PC-3 (cell line): Measurements from ENCODE around the gene CTNND1.

Source experiments
- EZH2 ChIP-seq: fragments of 300-600 bp; sonication (generic); IDR thresholded peaks from one replicate; pipeline ENCODE4 v1.6.1; 2017; ENCODE audit warnings: antibody characterized with exemption, mild to moderate bottlenecking, low read length; ENCODE audit not compliant: unreplicated experiment
- EZH2phosphoT487 ChIP-seq: fragments of 300-600 bp; sonication (generic); IDR thresholded peaks from 2 replicates; pipeline ENCODE4 v1.6.1; 2018; ENCODE audit warnings: mild to moderate bottlenecking, antibody characterized with exemption, low read length, borderline replicate concordance
- TF ChIP-seq, protein P1 (sequence below): fragments of 300-600 bp; sonication (generic); conservative IDR thresholded peaks from 2 replicates; pipeline ENCODE4 v1.5.1; 2017; ENCODE audit warnings: antibody characterized with exemption, low read depth, mild to moderate bottlenecking, low read length

DNA sequence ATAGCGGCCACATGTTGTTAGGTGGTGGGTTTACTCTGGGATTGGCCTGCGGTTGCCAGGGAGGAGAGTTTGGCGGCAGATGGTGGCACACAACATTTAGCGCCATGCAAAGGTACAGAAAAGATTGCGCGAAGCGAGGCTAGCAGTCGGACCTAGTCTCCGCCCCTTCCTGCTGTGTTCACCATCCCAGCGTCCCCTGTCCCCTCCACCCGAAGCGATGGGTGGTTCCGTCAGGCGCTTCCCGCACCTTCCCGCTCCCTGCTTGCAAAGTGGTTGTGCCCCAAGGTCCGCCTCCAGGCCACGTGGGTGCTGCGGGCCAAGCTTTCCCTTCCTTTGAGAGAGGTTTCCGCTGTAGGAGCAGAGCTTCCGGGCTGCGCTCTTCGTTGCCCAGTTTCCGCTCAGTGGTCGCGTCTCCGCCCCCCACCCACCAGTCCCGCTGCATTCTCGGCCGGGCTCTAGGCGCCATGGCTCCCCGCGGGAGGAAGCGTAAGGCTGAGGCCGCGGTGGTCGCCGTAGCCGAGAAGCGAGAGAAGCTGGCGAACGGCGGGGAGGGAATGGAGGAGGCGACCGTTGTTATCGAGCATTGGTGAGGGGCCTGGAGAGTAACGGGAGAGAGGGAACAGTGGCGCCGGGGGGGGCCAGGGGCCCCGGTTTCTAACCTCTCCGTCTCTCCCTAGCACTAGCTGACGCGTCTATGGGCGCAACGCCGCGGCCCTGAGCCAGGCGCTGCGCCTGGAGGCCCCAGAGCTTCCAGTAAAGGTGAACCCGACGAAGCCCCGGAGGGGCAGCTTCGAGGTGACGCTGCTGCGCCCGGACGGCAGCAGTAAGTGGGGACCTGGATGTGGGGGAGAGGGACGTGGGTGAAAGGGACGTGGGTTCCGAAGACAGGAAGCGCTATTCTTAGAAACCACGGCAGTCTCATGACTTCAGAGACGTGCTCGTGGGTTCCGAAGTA, 20.2 kb upstream of the CTNND1 start, which contains the start of gene SELENOH:
- TF ChIP-seq, protein P1, sequence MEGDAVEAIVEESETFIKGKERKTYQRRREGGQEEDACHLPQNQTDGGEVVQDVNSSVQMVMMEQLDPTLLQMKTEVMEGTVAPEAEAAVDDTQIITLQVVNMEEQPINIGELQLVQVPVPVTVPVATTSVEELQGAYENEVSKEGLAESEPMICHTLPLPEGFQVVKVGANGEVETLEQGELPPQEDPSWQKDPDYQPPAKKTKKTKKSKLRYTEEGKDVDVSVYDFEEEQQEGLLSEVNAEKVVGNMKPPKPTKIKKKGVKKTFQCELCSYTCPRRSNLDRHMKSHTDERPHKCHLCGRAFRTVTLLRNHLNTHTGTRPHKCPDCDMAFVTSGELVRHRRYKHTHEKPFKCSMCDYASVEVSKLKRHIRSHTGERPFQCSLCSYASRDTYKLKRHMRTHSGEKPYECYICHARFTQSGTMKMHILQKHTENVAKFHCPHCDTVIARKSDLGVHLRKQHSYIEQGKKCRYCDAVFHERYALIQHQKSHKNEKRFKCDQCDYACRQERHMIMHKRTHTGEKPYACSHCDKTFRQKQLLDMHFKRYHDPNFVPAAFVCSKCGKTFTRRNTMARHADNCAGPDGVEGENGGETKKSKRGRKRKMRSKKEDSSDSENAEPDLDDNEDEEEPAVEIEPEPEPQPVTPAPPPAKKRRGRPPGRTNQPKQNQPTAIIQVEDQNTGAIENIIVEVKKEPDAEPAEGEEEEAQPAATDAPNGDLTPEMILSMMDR: no peak
- TF ChIP-seq EZH2phosphoT487 (no peak), EZH2 (no peak)
